Left renal pelvis (tissue), 4 donors: ENCODE results near the gene SLC26A1. TPM values are rescaled to one million over a fixed set of nuclear protein-coding genes. Genes with fewer than 3 reads are reported as not detected.
"Not testable (repeated sequence)": the region's sequence is repeated elsewhere in the genome, so short reads cannot be mapped to it uniquely, and the experiment has no call there.

Source experiments
- DNase-seq, 4 donors: peaks; one replicate each; pipeline ENCODE4 v3.0.0-alpha.2; 2013; ENCODE audit warnings: low read depth in 4 of 4, low spot score in 3 of 4
- polyA plus RNA-seq, 4 donors: library from polyadenylated mRNA; unstranded; fragments of 120-200 nt; gene quantifications; one replicate each; pipeline ENCODE4 v1.2.1, GENCODE V29; 2013; ENCODE audit not compliant: insufficient read length in 4 of 4

The SLC26A1 gene
- polyA plus RNA-seq, 4 donors = 2.0 to 14.9 (median 7.6) TPM

DNA sequence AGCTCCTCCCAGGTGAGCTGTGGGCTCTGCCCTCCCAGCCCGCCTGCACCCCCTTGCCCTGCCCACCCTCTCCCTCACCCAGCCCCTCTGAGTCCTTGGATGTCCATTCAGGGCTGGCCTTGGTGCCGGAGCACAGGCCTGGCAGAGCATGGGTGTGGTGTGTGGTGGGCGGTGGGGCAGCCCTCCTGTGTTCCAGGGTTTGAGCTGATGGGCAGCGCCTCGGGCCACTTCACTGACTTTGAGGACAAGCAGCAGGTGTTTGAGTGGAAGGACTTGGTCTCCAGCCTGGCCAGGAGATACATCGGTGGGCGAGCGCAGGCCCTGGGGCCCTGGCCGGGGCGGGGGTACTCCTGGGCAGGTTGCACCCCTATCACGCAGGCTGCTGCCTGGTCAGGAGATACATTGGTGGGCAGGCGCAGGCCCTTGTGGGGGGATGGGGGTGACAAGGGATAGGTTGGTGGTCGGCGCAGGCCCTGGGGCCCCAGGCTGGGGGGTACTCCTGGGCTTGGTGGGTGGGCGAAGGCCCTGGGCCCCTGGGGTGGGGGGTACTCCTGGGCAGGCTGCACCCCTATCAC, 7.6 kb upstream of the SLC26A1 start:
- DNase-seq = no peak

DNA sequence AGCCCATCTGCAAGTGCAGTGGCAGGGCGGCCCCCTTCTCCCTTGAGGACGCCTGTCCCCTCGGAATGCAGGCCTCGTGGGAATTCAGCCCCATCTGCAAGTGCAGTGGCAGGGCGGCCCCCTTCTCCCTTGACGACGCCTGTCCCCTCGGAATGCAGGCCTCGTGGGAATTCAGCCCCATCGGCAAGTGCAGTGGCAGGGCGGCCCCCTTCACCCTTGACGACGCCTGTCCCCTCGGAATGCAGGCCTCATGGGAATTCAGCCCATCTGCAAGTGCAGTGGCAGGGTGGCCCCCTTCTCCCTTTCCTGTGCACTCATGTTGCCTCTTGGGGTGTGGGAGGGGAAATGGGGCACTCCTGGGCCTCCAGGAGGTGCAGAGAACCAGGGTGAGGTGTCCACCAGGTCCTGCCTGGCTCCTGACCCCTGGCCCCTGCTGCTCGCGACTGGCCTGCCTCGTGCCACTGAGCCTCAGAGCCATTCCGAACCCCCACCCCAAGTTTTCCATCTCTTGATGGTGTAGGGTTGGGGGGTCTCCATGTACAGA, 6.8 kb upstream of the SLC26A1 start:
- DNase-seq = no peak

DNA sequence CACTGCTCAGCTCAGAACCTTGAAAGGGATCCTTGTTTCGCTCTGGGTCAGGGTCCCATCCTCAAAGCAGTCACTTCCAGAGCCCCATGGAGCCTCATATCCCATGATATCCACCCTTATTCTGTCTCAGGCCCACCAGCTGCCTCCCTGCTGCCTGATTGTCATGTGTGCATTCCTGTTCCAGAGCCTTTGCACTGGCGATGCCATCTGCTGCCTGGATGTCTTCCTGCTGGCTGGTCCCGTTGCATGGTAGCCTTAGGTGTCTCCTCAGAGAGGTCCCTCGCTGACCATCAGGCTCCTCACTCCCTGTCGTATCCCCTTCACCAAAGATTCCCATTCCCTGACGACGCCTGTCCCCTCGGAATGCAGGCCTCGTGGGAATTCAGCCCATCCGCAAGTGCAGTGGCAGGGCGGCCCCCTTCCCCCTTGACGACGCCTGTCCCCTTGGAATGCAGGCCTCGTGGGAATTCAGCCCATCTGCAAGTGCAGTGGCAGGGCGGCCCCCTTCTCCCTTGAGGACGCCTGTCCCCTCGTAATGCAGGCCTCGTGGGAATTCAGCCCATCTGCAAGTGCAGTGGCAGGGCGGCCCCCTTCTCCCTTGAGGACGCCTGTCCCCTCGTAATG, 6.1 kb upstream of the SLC26A1 start:
- not testable (repeated sequence) for DNase-seq

DNA sequence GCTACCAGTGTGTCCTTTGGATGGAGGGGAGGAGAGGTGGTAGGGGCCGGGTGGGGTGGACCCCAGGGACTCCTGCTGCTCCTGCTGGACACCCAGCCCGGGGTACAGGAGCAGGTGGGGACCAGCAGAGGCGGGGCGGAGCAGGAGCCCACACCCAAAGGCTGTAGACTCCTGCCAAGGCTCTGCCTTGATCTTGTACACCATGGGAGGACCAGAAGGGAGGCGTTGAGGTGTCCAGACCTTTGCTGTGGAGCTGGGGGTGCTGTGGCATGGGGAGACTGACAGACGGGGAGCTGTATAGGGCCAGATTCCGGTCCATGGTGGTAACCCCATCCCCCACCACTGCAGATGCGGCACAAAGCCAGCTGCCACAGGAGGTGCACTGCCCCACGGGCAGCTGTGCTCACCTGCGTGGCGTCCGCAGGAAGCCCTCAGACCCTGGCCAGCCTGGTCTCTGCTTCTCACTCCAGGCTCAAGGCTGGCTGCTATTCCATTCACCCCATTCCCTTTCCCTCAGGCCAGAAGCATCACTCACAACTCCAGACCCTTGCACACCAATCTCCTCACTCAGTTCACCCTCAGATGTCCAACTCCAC, 5.0 kb upstream of the SLC26A1 start:
- DNase-seq = no peak

DNA sequence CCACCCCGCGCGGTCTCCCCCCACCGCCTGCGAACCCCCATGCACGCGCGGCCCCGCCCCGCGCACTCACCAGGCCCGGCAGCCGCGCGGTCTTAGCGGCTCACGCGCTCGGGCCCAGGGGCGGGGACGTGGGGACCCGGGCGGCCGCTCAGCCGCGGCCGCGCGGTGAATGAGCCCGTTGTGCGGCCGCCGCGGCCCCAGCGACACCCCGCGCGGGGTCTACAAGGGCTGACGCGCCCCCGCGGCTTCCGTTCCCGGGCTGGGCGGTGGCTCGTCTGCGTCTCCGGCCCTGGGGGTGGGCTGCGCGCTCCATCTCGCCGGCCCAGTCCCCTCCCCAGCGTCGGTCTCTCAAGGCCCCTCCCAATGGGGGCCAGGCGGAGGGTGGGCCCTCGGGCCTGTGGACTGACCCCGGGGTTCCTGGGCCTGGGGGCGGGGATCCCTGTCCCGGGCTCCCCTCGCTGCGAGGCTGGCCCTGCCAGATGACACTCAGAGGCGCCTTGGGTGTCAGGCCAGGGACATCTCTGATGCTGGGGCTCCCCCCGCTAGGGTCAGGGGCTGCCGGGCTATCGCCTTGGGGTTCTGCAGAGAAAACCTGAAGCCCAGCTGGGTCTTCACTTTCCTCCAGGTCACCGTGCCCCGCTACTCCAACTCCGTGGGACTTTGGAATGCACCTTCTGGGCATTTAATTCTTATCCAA, 4.3 kb upstream of the SLC26A1 start:
- DNase-seq = no peak

DNA sequence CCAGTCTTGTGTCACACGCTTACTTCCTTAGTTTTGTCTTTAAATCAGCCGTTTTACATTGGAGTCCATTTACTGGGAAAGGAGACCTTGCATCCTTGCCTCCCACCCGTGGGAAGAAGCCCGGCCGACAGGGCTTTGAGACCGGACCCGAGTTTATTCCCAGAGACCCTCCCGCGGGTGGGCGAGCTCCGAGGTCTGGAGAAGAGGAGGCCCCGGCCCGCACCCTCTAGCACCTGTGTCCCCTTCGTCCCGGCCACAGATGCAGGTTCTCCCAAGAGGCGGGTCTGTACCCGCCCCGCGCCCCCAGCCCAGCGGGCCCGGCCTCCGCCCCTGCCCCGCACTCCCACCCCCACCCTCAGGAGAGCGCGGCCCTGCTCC, 3.8 kb upstream of the SLC26A1 start:
- DNase-seq = no peak

DNA sequence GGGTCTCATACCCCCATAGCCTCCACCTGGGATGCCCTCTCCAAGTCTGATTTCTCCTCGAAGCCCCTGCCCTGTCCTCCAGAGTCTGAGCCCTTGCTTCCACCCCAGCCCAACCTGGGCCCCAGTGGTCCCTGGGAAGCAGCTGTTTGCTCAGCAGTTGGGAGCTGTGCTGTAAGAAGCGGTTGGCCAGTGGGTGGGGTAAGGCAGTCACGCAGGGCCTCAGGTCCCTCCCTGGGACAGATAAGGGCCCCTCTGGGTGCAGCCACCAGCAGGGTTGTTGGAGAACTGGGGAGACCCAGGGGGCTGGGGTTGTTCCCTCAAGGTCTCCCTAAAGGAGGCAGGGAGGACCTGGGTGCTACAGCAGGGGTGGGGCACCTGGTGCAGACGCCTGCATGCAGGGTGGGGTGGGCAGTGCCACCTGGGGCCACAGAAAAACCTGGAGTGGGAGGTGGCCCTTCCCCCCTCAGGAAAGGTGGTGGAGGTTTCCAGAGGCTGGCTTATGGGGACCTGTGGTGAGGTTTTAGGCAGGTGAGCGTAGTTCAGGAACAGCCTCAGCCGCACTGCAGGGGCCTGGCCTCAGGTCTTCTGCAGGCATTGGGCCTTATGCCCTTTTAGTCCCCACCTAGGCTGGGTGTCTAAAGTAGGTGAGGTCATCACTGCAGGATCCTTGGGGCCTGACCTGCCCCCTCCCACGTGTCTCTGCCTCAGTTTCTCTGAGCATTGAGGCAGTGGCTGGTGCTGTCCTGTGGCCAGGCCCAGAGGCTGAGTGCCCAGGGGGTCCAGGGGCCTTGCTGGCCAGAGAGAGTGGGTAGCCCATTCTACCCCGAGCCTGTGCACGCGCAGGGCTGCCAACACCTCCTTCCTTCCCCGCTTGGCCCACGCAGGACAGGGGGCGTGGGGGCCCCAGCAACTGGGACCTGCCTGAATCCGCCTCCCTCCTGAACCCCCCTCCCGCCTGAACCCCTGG, 3.1 kb upstream of the SLC26A1 start:
- DNase-seq = no peak

DNA sequence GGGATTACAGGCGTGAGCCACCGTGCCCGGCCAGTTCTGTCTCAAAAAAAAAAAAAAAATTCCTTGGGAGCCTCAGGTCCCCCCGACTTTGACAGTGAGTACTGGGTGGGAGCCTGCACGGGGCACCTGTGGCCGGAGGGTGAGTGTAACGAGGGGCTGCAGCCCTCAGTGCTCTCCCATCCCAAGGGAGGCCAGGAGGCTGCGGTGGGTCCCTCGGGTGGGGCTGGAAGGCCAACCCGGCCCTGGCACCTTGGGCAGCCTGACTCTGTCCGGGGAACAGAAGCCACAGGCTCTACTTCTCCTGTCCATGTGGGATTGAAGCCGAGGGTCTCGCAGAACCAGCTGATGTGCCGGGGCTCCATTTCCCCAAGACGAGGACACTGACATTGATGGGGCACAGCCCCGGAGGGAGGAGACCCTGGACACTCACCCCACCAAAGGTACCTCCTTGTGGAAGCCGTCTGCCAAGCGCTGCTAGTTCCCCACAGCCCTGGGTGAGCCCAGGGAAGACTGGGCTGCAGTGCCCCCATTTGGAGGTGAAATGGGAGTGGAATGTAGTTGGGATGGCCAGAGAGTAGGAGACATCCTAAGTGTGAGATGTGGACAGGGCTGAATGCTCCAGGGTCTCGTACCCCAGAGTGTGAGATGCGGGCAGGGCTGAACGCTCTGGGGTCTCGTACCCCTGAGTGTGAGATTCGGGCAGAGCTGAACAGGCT, 2.3 kb upstream of the SLC26A1 start:
- DNase-seq = no peak

DNA sequence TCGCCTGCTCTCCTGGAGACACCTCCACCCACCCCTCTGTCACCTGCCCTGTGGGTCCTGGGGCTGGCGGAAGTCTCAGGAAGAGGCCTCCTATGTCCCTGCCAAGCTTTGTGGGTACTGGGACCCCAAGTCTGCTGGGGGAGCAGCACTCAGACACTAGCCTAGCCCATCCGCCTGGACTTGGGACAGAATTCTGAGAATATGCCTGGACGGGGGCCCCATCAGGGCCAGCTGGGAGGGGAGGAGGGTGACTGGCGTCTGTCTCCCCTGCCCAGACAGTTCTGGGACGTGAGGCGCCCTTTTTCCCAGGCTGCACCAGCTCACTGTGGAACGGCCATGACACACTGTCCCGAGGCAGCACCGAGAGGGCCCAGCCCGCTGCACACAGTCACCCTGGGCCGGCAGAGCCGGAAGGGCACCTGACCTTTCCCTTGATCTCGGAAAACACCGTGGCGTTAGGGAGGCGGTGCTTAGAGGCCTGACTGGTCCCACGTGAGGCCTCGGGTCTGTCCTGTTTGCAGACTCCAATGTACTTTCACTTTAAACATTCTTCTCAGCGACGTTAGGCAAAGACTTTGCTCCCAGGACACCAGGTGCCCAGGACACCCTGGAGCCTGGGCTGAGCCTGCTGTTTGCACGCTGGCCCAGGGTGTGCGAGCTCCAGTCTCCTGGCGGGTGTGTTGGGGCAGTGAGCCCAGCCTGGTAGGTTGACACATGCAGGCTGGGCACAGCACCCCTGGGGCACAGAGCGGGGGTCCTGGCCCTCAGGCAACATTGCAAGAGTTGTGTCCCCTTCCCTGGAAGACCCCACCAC, 700 bp downstream of the SLC26A1 start:
- DNase-seq = no peak

DNA sequence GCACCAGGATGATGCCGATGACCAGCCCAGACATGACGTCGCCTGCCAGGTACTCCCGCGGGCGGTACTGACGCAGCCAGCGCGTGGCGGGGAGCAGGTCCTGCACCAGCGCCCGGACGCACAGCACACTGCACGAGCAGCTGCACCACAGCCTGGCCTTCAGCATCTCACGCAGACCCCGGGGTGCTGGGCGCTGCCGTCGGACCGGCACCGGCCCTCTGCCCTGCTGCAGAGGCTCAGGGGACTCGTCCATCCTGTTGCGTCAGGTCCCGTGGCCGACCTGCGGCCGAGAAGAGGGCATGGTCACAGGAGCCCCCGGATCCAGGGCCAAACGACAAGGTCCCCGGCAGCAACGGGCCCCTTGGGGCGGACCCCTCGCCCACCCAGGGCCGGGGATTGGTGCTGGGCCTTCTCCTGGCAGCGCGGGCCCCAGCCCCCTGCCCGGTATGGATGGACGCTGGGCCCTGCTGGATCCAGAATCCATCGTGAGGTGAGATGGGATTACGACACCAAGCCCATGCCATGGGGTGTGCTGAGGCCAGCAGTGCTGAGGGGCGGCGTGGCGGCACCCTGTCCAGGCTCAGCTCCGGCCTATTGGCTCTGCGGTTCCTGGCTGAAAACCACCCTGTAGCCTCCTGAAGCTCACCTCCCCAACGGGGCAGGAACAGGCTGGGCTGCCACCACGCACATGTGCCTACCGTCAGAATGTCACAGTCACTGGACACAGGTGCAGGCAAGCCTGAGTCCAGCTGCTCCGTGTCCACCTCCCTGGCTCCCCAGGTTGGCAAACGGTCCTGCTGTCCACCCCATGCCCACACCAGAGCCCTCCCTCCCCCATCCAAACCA, 1.5 kb downstream of the SLC26A1 start:
- no peak for DNase-seq

DNA sequence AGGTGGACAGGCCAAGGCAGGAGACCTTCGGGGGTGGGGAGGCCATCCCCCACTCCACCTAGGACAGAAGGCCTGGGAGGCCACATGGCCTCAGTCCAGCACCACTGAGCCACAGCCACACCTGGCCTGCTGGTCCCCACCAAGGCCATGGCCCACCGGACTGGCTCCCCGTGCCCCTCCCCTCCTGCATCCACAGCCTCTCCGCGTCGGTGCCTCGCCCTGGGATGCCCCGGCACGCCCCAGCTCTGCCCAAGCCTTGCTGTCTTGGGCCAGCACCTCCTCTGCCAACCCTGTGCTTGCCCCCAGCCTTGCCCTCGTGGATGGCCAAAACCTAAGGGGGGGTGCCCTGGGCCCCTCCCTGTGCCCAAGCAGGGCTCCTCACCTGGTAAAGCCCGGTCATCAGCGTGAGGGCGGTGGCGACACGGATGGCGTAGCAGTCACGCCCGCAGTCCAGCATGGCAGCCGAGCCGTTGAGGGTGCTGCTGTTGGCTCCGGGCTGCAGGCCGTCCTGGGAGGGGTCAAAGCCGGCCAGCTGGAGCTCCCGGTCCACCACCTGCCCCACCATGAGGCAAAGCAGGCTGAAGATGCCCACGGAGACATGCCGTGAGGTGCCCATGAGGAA, 2.3 kb downstream of the SLC26A1 start:
- no peak for DNase-seq

DNA sequence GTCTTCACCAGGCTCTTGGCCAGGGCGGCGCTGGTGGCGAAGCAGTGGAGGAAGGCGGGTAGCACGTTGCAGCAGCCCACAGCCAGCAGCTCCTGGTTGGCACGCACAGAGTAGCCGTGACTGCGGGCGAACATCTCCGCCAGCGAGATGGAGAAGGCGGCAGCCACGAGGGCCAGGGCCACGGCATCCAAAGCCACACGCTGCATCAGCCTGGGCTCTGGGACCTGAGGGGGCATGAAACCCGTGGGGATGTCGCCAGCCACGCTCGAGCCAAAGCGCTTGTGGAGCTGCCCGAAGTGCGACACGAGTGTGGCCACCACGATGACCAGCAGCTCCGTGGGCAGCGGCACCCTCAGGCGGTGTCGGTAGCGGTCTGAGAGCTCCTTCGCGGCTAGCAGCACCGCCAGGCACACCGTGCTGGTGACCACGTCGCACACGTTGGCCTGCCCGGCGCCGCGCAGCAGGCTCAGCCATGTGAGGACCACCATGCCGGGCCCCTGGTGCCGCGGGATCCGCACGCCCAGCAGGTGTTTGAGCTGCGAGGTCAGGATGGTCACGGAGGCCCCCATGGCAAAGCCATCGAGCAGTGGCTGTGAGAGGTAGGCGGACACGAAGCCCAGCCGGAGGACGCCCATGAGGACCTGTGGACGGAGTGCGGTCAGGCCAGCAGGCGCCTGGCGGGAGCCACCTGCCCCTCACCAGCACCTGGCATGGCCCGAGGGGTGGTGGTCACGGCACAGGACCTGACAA, 3.3 kb downstream of the SLC26A1 start:
- DNase-seq = no peak

DNA sequence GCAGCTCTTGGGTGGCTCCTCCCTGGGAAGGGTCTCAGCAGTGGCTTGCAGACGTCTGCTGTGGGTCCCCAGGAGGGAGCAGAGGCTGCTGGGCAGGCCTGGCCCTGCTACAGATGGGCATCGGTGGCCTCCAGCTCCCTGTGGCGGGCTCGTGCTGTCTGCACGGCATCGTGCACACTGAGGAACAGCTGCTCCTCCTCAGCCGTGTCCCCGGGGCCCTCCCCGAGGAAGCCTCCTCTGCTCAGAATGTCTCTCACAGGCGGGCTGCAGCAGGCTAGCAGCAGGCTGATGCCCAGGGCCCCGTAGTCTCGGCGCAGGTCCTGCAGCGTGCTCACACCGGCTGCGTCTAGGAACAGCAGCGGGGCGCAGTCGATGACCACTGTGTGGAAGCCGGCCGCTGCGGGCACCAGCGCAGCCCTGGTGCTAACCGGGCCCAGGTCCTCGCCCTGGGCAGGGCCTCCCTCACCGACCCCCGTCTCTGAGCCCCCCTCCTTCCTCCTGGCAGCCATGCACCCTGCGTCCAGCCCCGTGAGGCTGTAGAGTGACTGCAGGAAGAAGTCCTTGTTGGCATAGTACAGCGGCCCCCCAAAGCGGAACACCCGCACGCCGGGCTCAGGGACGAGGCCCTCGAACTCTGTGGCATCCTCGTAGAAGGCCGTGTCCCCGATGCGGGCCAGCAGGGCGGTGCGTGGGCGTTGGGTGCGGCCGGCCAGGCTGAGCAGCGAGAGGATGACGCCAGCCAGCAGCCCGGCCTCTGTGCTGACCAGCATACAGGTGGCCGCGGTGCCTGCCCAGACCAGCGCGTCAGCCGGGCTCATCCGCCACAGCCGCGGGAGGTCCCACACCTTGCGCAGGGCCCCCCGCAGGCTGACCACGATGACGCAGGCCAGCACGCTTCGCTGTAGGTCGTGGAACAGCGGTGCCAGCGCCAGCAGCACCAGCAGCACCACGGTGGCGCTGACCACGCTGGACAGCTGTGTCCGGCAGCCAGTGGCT, 4.2 kb downstream of the SLC26A1 start:
- DNase-seq = no peak

DNA sequence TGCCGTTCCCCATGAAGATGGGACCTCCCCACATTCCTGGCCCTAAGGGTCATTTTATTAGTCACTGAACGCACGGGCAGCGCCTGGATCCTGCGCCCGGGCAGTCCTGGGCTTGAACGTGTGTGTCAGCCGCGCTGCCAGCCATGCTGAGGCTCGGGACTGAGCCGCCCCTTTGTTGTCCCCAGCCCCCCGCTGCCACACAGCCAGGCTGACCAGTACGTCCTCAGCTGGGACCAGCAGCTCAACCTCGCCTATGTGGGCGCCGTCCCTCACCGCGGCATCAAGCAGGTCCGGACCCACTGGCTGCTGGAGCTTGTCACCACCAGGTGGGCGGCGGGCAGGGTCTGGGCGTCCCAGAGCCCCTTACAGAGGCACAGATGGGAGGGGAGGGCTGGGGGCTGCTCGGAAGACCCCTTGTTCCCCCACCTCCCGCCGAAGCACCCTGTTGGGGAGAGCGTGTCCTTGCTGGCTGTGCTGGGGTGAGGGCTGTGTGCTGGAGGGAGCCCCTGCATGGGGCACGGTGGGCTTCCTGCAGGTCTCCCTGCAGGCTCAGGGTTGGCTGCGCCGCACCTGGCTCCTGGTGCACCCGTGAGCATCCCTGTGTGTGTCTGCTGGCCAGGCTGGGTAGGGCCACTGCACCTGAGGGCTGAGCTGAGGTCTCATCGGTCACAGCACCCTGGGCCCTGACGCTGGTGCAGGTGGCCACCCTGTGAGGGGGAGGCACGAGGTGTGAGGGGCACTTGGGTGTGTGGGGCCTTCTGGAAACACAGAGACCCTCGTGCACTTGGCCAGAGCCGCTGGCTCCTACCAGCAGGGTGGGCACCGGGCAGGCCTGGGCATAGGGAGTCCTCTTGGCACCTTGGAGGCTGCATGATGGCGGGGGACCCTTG, 5.3 kb downstream of the SLC26A1 start:
- no peak for DNase-seq
